Activated B cell treated with CpG ODN at 0.5 μM for 24 hours (primary cell): Measurements from ENCODE around the gene ARL14. TPM values are rescaled to one million over a fixed set of nuclear protein-coding genes. Genes with fewer than 3 reads are reported as not detected.
A peak's percentile ranks its signal among the peaks of the same experiment; 100 is the strongest.

Experiments used
- ATAC-seq: fragments of 200-7000 bp; cut with Tn5 transposase; one replicate; pipeline ENCODE4 v1.10.0; 2021; ENCODE audit warnings: low read depth, mild to moderate bottlenecking, moderate library complexity
- CTCF ChIA-PET: fragments of 350-600 bp; sonication (Branson Sonifier 250); formaldehyde crosslinking; loops from one replicate; lab custom pipeline; 2021; ENCODE audit warnings: antibody characterized with exemption; lab: Charles Lee
- POLR2A ChIA-PET: fragments of 350-600 bp; sonication (Branson Sonifier 250); formaldehyde crosslinking; loops from one replicate; lab custom pipeline; 2021; ENCODE audit warnings: antibody characterized with exemption; lab: Charles Lee
- DNase-seq: peaks from one replicate; pipeline ENCODE4 v3.0.0; 2022
- H3K27ac Mint-ChIP-seq: one replicate; pipeline ENCODE4 v1.8.0; 2020; ENCODE audit warnings: mixed read lengths
- H3K27me3 Mint-ChIP-seq: one replicate; pipeline ENCODE4 v1.8.0; 2021; ENCODE audit warnings: mixed read lengths
- H3K36me3 Mint-ChIP-seq: one replicate; pipeline ENCODE4 v1.8.0; 2021; ENCODE audit warnings: low read depth, mixed read lengths
- H3K4me1 Mint-ChIP-seq: one replicate; pipeline ENCODE4 v1.8.0; 2021; ENCODE audit warnings: mixed read lengths
- H3K4me3 Mint-ChIP-seq: one replicate; pipeline ENCODE4 v1.8.0; 2020; ENCODE audit warnings: mild to moderate bottlenecking, mixed read lengths
- H3K9me3 Mint-ChIP-seq: one replicate; pipeline ENCODE4 v1.8.0; 2020; ENCODE audit warnings: mixed read lengths
- intact Hi-C: fragments of 100-400 bp; cut with micrococcal nuclease; formaldehyde crosslinking; loops from one replicate; pipeline ENCODE4 v1.15.1; 2024
- total RNA-seq: library from RNA; stranded (reverse); gene quantifications from 2 replicates; pipeline ENCODE4 v1.2.3, GENCODE V29; 2022
- TF ChIP-seq, protein P1 (sequence below): fragments of 200-600 bp; IDR thresholded peaks from one replicate; pipeline ENCODE4 v1.8.0; 2022; ENCODE audit warnings: antibody characterized with exemption, mild to moderate bottlenecking

ARL14 gene
- total RNA-seq, 1 donor from 2014 or later, result 0.18 TPM

DNA sequence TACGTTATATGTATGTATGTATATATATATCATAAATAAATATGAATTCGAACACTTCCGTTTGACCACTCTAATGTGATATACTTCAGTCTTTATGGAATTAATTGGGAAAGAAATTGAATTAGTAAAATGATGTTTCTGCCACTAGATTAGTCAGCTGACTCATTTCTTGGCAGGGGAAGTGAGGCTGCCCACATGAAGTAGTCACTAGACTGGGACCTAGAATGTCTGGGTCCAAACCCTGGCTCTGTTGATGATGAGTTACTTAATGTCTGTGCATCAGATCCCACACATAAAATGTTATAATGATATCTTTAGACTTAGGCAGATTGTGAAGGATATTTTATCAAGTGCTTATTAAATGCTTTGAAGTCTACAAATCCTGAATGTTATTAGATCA lies 27.4 kb upstream of the ARL14 start:
- Mint-ChIP-seq H3K36me3 (no peaks in the 10 kb centered on the region), H3K27me3 (peaks cover 3% of the 10 kb centered on the region), H3K4me3 (no peak overlapping the region), H3K27ac (no peak overlapping the region), H3K9me3 (no peaks in the 10 kb centered on the region), H3K4me1 (no peaks in the 10 kb centered on the region)
- intact Hi-C loops, result no loop called here
- POLR2A ChIA-PET, result no interaction called here
- DNase-seq, result no peak
- CTCF ChIA-PET, result no interaction called here
- no peak for ATAC-seq
- TF ChIP-seq, protein P1, sequence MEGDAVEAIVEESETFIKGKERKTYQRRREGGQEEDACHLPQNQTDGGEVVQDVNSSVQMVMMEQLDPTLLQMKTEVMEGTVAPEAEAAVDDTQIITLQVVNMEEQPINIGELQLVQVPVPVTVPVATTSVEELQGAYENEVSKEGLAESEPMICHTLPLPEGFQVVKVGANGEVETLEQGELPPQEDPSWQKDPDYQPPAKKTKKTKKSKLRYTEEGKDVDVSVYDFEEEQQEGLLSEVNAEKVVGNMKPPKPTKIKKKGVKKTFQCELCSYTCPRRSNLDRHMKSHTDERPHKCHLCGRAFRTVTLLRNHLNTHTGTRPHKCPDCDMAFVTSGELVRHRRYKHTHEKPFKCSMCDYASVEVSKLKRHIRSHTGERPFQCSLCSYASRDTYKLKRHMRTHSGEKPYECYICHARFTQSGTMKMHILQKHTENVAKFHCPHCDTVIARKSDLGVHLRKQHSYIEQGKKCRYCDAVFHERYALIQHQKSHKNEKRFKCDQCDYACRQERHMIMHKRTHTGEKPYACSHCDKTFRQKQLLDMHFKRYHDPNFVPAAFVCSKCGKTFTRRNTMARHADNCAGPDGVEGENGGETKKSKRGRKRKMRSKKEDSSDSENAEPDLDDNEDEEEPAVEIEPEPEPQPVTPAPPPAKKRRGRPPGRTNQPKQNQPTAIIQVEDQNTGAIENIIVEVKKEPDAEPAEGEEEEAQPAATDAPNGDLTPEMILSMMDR, result no peak

DNA sequence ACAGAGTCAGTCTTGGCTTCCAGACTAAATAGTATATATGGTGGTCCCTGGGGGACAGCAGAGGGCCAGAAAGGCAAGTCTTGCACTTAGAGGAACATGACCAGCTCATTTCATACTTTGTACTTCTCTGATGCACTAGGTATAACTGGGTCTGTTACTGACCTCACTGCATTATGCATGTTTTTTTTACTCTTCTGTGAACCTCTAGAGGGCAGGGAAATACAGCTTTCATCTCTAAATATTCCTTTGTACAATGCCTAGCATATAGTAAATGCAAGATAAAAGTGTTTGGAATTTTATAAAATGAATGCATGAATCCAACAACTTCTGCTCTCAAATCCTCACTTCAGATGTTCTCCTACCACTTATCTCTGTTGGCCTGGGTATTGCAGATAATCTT lies 23.4 kb upstream of the ARL14 start:
- intact Hi-C loops, result no loop called here
- CTCF ChIA-PET, result interaction anchor here (1.0 kb wide), 1 partner anchor 32 kb away, joined by 3 read pairs; no protein-coding TSS in a partner anchor
- TF ChIP-seq, protein P1, result no peak
- H3K27ac Mint-ChIP-seq, result no peak overlapping the region
- POLR2A ChIA-PET, result no interaction called here
- no peaks in the 10 kb centered on the region for H3K4me1 Mint-ChIP-seq
- no peak for ATAC-seq
- DNase-seq, result no peak
- no peak overlapping the region for H3K4me3 Mint-ChIP-seq
- H3K36me3 Mint-ChIP-seq, result no peaks in the 10 kb centered on the region
- H3K9me3 Mint-ChIP-seq, result peaks cover 3% of the 10 kb centered on the region
- peaks cover 3% of the 10 kb centered on the region for H3K27me3 Mint-ChIP-seq

DNA sequence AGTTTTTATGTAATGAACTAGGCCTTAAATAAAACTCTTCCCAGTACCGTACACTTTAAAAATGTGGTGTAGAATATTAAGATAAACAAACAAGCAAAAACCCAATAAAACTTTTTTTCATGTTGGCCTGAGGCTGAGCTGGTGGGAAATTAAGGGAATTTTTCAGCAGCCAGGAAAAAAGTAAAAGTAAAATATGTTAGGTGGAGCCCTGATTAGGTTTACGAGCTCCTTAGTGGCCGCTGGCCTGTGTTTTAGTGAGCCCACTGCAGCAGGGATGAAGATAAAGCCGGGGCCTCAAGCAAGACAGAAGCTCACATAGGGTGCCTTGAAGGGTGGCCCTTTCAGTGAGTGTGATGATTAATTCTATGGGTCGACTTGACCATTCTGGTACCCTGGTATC lies 16.1 kb upstream of the ARL14 start:
- Mint-ChIP-seq H3K27ac (no peak overlapping the region), H3K4me3 (no peak overlapping the region), H3K27me3 (peaks cover 2% of the 10 kb centered on the region), H3K9me3 (peaks cover 3% of the 10 kb centered on the region), H3K4me1 (peaks cover 10% of the 10 kb centered on the region), H3K36me3 (no peaks in the 10 kb centered on the region)
- intact Hi-C loops, result no loop called here
- TF ChIP-seq, protein P1, result no peak
- CTCF ChIA-PET, result no interaction called here
- ATAC-seq (no peak), DNase-seq (no peak)
- POLR2A ChIA-PET, result no interaction called here

DNA sequence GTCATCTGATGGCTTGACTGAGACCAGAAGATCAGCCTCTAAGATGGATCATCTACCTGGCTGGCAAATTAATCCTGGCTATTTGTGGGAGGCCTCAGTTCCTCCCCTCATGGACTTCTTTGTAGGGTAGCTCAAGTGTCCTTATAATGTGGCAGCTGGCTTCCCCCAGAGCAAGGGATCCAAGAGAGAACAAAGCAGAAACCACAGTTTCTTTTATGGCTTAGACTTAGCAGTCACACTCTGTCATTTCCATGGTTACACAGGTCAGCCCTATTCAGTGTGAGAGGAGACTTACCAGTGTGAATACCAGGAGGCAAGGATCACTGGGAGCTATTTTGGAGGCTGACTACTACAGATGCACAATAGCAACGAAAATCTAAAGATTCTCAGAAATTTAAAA lies 15.3 kb upstream of the ARL14 start:
- no peak overlapping the region for H3K4me3 Mint-ChIP-seq
- intact Hi-C loops, result no loop called here
- TF ChIP-seq, protein P1, result no peak
- H3K36me3 Mint-ChIP-seq, result no peaks in the 10 kb centered on the region
- no peak overlapping the region for H3K27ac Mint-ChIP-seq
- ATAC-seq (no peak), DNase-seq (no peak)
- H3K4me1 Mint-ChIP-seq, result peaks cover 16% of the 10 kb centered on the region
- CTCF ChIA-PET, result no interaction called here
- H3K27me3 Mint-ChIP-seq, result peaks cover 2% of the 10 kb centered on the region
- H3K9me3 Mint-ChIP-seq, result peaks cover 3% of the 10 kb centered on the region
- POLR2A ChIA-PET, result no interaction called here

DNA sequence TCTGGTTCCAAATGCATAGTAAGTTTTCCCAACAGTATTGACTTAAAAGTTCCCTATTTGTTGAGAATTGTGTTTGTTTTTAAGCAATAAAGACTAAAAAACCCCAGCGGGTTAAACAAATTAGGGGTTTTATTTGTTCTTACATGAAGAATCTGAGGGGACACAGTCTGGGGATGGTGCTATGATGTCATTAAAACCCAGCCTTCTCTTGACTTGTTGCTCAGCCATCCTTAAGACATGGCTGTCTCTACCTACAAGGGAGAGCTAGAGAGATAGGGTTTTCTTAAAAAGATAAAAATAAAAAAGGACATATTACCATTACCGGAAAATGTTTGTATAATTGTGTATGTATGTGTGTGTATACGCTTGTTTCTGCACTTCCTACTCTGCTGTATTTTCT lies 11.7 kb upstream of the ARL14 start:
- DNase-seq, result no peak
- peak overlapping the region; percentile 52 for H3K4me3 Mint-ChIP-seq
- peak overlapping the region; percentile 79 for H3K27ac Mint-ChIP-seq
- H3K36me3 Mint-ChIP-seq, result no peaks in the 10 kb centered on the region
- peaks cover 22% of the 10 kb centered on the region for H3K4me1 Mint-ChIP-seq
- H3K9me3 Mint-ChIP-seq, result no peaks in the 10 kb centered on the region
- ChIA-PET CTCF (no interaction called here), POLR2A (interaction anchor here (1.1 to 1.4 kb wide), 3 partner anchors 39 to 102 kb away, joined by 3 to 7 read pairs (median 4); partner anchors contain the start of gene KPNA4)
- intact Hi-C loops, result loop anchor here (1.0 kb wide), 1 partner anchor 90 kb away; no protein-coding TSS in a partner anchor
- no peaks in the 10 kb centered on the region for H3K27me3 Mint-ChIP-seq
- peak; percentile 56 for ATAC-seq
- TF ChIP-seq, protein P1, result no peak
